Cardiac septum (tissue), 1 donor: ENCODE results near the gene PALLD. TPM values are rescaled to one million over a fixed set of nuclear protein-coding genes. Genes with fewer than 3 reads are reported as not detected.

ENCODE experiments used
- DNase-seq: peaks from one replicate; pipeline ENCODE4 v3.0.0-alpha.2; 2020; ENCODE audit warnings: low spot score
- intact Hi-C: fragments of 100-400 bp; cut with DNase I; formaldehyde crosslinking; loops from one replicate; pipeline ENCODE4 v1.14.0; 2022
- total RNA-seq: library from RNA; stranded (reverse); fragmentation: NEBNext Ultra II Directional; extraction: Animal tissue kit (Norgen Biotek cat#: 25700); gene quantifications from one replicate; pipeline ENCODE4 v1.2.1, GENCODE V29; 2021
- donor health status: DM: no; HTN: no; CAD: no.

PALLD gene
- total RNA-seq, 1 donor from 2014 or later, result 705 TPM

DNA sequence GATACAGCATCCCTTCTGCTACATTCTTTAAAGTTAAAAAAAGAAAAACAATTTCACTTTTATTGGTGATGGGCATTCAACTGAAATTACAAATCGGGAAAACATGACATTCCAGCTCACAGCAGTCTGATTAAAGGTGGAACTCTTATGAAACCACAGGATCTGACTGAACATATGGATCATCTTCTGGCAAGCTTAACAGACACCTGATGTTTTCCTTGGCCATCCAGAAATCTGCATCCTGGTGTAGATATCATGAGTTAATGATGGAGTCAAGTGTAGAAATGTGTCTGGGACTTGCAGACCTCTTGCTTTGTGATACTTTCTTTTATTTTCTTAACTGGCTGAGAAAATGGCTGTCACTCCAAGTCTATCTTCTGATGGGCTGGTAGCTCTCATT lies 345.3 kb downstream of the PALLD start:
- intact Hi-C loops, result no loop called here
- DNase-seq, result no peak

DNA sequence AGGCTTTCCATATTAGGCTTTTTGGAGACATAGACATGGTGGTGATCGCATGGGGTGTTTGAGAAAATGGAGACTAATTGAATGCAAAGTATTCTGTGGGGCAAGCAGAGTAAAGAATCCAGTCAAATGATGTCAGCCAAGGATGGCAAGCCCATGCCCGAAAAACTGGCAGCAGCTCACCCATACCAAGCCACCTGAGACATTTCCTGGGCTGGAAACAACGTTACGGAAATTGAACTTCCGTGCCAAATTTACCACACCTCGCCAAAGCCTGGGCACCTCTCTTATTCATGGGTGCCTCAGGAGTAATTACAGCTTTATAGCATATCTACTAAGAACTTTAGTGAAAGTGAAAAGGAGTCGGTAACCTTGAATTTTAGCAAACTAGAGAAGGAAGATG lies 346.8 kb downstream of the PALLD start:
- DNase-seq, result no peak
- intact Hi-C loops, result no loop called here

- DNase-seq, result no peak
- intact Hi-C loops, result no loop called here
Observed at GRCh38 chr4:168844353-168845049, 347.6 kb downstream of the PALLD start.

- intact Hi-C loops, result no loop called here
- DNase-seq, result no peak
Observed at GRCh38 chr4:168845897-168846296, 349.0 kb downstream of the PALLD start.

GRCh38 chr4:168846414-168846813 lies 349.6 kb downstream of the PALLD start:
- intact Hi-C loops, result no loop called here
- no peak for DNase-seq

DNA sequence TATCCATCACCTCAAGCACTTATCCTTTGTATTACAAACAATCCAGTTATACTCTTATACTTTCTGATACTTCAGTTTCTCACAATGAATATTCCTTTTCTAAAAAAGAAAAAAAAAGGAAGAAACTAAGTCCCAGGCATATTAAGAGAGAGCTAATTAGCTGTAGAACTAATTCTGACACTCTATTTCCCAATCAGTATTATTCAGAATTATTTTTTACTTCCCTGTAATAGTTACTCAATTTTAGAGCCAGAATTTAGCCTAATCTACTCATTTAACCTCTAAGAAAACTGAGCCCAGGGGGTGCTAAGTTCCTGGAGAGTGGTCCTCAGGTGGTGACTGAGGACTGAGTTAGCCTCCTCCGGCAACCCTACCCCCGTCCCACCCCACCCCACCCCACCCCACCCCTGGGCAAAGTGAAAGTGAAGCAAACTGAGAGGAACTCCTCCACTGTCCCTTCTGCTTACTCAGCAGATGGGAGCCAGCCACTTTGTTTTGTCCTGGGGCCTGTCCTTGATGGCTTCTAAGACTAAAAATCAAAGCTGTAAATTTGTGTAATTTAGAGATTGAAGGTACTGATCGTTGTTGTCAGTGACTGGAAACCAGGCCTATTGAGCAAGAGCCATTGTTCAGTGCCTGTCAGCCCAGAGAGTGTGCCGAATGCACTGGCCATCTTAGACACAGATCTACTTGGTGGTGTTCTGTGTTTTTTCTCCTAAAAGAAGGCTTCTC lies 351.1 kb downstream of the PALLD start:
- intact Hi-C loops, result no loop called here
- no peak for DNase-seq

DNA sequence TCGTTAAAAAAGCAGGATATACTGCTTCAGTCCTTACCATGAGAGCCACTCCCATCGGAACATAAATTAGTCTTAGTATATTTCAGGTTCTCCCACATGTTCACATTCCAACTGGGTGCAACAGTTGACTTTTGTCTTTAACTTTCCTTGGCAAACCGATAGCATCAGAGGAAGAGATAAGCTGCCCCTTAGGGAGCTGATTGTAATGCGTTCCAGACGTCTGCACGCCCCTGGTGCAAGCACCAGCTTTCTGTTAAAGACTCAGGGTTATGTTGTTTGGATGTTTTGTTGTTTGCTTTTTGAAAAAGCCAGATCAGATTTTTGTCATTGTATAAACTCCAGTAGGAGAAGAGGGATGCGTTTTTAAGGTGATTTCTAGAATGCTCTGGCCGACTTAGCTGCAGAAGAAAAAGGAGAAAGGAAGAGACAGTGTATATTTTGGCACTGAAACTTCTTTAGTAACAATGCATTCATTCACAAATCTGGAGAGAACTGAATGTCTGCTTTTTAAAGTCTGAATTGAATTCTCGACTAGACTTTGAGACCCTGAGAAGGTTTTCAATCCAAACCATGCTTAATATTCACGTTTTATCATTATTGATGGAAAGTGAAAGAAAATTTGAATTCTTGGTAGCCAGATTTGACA lies 352.3 kb downstream of the PALLD start:
- DNase-seq, result no peak
- intact Hi-C loops, result no loop called here

DNA sequence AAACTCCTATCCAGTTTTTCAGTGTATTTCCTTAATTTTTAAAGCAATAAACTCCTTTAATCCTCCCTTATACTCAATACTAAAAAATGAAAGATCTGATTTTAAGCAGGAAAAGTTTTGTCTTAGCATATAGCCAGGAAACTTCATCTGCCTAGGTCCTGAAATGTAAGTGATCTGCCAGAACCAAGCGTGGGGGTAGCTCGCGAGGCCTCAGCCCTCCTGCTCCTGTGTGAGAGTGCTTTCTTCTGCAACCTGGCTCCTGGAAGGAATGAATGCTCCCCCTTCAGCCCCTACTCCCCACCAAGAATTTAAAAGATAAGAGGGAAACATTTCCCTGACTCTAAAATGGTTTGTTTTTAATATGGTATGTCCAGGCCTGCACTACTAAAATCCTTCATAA lies 353.1 kb downstream of the PALLD start:
- intact Hi-C loops, result no loop called here
- DNase-seq, result no peak

DNA sequence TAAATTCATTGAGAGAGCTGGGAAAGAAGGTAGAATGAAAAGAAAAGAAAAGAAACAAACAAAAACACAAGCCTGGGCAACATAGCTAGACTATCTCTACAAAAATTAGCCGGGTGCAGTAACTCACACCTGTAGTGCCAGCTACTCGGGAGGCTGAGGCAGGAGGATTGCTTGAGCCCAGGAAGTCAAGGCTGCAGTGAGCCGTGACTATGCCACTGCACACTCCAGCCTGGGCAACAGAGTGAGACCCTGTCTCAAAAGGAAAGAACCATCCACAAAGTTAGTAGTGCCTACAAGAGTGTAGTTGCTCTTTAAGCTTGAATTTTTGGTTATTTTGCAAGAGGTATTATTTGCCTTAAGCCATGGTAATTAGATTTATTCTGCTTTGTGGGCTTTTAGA lies 355.5 kb downstream of the PALLD start:
- no peak for DNase-seq
- intact Hi-C loops, result no loop called here

DNA sequence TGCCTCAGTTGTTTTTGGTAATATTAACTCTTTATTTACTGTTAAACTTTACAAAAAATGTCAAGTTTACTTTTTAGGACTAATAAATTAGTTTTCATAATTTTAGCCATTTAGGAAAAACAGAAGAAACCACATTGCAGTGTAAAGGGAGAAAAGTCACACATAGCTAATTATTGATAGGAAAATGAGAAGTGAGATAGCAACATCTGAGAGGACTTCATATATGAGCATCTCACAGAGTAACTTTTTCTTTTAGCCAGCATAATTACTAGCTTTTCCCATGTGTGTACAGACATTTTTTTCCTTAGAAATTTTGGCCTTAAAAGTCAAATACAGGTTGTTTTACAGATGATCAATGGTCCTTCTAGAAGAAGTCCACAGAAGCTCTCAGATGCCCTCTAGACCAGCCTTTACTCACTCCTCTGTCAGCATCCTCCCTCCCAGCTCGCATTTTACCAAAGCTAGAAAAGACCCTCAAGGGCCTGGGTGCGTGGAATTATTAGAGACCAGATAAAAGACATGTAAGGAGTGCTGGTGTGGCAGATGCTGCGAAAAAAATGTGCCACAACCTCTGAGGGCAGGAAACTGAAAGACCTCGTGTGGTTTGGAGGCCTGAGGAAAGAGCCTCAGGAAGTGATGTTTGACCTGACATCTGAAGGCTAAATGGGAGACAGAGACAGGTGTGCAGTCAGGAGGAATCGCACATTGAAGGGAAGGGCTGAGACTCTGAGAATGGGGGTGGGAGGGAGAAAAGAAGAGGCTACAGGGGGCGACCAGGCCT lies 356.3 kb downstream of the PALLD start:
- no peak for DNase-seq
- intact Hi-C loops, result no loop called here

DNA sequence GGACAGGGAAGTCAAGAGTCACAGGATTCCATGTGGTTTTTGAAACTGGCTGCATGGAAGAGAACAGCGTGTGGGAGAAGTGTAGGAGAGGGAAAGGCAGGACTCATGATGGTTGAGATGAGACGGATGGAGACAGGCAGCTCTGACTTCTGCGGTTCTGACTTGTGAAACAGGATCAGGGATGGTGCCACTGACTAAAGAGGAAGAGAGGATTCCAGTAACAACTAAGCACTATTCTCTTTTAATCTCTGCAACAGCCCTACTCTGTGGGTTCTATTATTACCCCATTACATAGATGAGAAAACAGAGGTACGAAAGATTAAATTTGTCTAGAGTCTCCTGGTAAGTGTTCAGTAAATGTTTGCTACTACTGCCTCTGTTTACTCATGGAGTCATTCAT lies 356.9 kb downstream of the PALLD start:
- intact Hi-C loops, result no loop called here
- no peak for DNase-seq

- intact Hi-C loops, result no loop called here
- DNase-seq, result no peak
Observed at GRCh38 chr4:168854350-168854921, 357.6 kb downstream of the PALLD start.

- no peak for DNase-seq
- intact Hi-C loops, result no loop called here
Observed at GRCh38 chr4:168856312-168856711, 359.5 kb downstream of the PALLD start.

- DNase-seq, result no peak
Observed at GRCh38 chr4:168857009-168857408, 360.2 kb downstream of the PALLD start.

GRCh38 chr4:168857546-168858314 lies 360.9 kb downstream of the PALLD start:
- intact Hi-C loops, result no loop called here
- DNase-seq, result no peak

More at GRCh38 chr4:168857009-168857408, 360.2 kb downstream of the PALLD start:
- intact Hi-C loops, result no loop called here

GRCh38 chr4:168859100-168859499 lies 362.2 kb downstream of the PALLD start:
- no peak for DNase-seq
- intact Hi-C loops, result no loop called here

DNA sequence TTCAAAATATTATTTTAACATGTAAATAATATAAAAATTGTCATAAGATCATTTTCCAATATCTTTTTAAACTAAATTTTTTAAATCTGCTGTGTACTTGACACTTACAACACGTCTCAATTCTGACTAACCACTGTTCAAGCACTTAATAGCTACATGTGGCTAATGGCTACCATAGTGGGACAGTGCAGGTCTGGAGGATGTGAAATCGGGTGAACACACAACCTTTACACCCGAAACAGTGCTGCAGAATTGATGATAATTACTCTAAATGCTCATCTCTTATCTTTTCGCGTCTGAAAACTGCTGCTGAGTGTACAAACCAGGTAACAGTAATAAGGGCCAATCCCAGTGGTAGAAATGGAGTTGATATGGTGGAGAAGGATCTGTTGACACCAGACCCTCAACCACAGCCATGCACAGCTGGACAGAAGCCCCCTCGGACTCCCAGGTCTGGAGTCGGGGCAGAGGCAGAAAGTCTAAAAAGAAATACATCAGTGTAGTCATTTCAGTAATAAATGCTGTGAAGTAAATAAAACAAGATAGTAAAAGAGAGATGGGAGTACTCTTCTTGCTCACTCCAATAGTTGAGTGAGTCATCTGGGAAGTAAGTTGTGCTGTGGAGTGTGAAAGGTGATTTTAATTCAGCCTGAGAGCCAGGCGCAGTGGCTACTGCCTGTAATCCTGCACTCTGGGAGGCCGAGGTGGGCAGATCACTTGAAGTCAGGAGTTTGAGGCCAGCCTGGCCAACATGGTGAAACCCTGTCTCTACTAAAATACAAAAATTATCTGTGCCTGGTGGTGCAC lies 363.2 kb downstream of the PALLD start:
- no peak for DNase-seq
- intact Hi-C loops, result no loop called here

DNA sequence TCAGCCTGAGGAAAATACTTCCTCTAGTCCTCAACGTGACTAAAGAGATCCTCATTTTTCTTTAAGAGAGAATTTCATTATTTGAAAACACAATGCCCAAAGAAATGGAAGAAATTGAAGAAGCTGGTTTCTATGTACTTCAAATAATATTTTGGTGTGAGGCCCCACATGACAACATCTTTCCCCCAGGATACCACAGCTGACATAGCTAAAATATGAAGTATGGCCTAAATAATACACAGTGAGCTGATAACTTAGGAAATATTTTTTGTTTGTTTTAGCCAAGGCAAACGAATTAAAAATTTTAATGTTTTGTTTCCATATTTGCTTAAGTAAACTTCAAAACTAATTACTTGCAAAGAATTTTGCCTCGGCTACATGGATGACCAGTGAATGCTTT lies 364.0 kb downstream of the PALLD start:
- no peak for DNase-seq
- intact Hi-C loops, result no loop called here
